HG03196 (cell line): ENCODE results near the gene NGFR.

Experiments used
- ATAC-seq: cut with Tn5 transposase; IDR thresholded peaks from one replicate; pipeline ENCODE4 v1.9.1; 2021; ENCODE audit not compliant: unreplicated experiment

Gene NGFR

GRCh38 chr17:49494986-49495841, at the start of gene NGFR:
NGFR (plus strand) TSS chr17:49495293; CDS start chr17:49495418, 125 bp downstream.
- no peak for ATAC-seq

GRCh38 chr17:49445591-49445990, 49.5 kb upstream of the NGFR start:
- ATAC-seq, result no peak

- no peak for ATAC-seq
These were observed 47.3 kb upstream of the NGFR start for GRCh38 chr17:49447628-49448302.

GRCh38 chr17:49450181-49450580, 44.9 kb upstream of the NGFR start:
- ATAC-seq, result no peak

- no peak for ATAC-seq
These were observed 44.4 kb upstream of the NGFR start for GRCh38 chr17:49450735-49451134.

GRCh38 chr17:49452201-49452600, 42.9 kb upstream of the NGFR start:
- ATAC-seq, result no peak

GRCh38 chr17:49452661-49453060, 42.4 kb upstream of the NGFR start:
- ATAC-seq, result no peak

- no peak for ATAC-seq
These were observed 41.0 kb upstream of the NGFR start for GRCh38 chr17:49454050-49454449.

- no peak for ATAC-seq
These were observed 39.7 kb upstream of the NGFR start for GRCh38 chr17:49455272-49455861.

- ATAC-seq, result no peak
These were observed 38.7 kb upstream of the NGFR start for GRCh38 chr17:49456183-49456965.

GRCh38 chr17:49457564-49458535, 37.2 kb upstream of the NGFR start:
- no peak for ATAC-seq

- no peak for ATAC-seq
These were observed 35.6 kb upstream of the NGFR start for GRCh38 chr17:49459401-49459984.

GRCh38 chr17:49460401-49460800, 34.7 kb upstream of the NGFR start:
- ATAC-seq, result no peak

- no peak for ATAC-seq
These were observed 33.5 kb upstream of the NGFR start for GRCh38 chr17:49461580-49461979.

- no peak for ATAC-seq
These were observed 31.0 kb upstream of the NGFR start for GRCh38 chr17:49464049-49464448.

- ATAC-seq, result no peak
These were observed 29.7 kb upstream of the NGFR start for GRCh38 chr17:49465331-49465903.

- no peak for ATAC-seq
These were observed 28.7 kb upstream of the NGFR start for GRCh38 chr17:49466436-49466835.

- ATAC-seq, result no peak
These were observed 27.9 kb upstream of the NGFR start for GRCh38 chr17:49467175-49467574.

- no peak for ATAC-seq
These were observed 26.2 kb upstream of the NGFR start for GRCh38 chr17:49468811-49469385.
